ENCODE data around the gene SLC13A3. TPM values are rescaled to one million over a fixed set of nuclear protein-coding genes. Genes with fewer than 3 reads are reported as not detected.

SLC13A3 gene
- total RNA-seq, 1 experiment from 2014 or later: 9.1 TPM

DNA sequence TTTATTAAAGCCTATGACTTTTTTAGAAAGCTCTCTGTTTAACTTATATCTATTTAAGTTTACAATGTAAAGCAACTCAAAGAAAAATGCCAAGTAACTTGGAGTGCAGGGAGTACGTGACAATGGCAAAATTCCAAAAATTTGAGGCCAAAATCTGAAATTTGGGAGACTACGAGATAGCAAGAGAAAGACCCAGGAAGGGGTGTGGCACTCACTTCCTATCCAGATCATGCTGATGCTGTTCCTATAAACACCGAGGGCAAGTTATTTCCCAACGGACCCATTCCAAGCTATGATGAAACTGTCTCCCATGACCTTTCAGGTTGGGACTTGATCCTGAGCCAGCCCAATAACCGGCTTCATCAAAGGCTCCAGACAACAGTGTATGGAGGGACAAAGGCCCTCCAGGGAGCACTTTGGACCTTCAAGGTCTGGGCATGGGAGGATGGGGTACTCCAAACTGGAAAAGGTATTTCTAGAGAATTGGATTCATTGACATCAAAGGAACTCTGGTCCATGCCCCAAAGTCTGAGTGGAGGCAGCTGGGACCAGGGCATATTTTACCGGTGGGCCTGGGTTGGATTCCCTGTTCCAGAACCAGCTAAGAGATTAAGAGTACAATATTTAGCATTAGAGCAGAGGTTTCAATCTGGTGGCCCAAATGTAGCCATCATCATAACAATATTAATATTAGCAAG, 15.7 kb upstream of the SLC13A3 start:
- POLR2A ChIA-PET (ENCODE audit: unreplicated experiment): no interaction called here
- CTCF ChIA-PET: interaction anchor here (0.7 kb wide), 1 partner anchor 20 kb away, joined by 3 read pairs; no protein-coding TSS in a partner anchor
- Histone ChIP-seq H2AFZ (no peak overlapping the region), H3K36me3 (ENCODE audit: low read depth) (no peaks in the 10 kb centered on the region), H3K79me2 (ENCODE audit: low read depth) (no peaks in the 10 kb centered on the region), H4K20me1 (ENCODE audit: insufficient read depth) (no peaks in the 10 kb centered on the region), H3K27me3 (ENCODE audit: insufficient read depth, low read depth) (no peaks in the 10 kb centered on the region), H3K4me3 (no peak overlapping the region), H3K27ac (no peak overlapping the region), H3K4me1 (replicated peaks; ENCODE audit: insufficient read depth) (no peaks in the 10 kb centered on the region), H3K4me2 (no peak overlapping the region), H3K9me2 (ENCODE audit: insufficient read depth) (no peaks in the 10 kb centered on the region), H3F3A (ENCODE audit: insufficient read depth, low read depth) (no peaks in the 10 kb centered on the region), H3K9me3 (ENCODE audit: insufficient read depth, low read depth) (no peaks in the 10 kb centered on the region)
- DNase-seq: no peak
- no TSS peak for BruUV-seq (replicated peaks)
- TF ChIP-seq, protein P1, sequence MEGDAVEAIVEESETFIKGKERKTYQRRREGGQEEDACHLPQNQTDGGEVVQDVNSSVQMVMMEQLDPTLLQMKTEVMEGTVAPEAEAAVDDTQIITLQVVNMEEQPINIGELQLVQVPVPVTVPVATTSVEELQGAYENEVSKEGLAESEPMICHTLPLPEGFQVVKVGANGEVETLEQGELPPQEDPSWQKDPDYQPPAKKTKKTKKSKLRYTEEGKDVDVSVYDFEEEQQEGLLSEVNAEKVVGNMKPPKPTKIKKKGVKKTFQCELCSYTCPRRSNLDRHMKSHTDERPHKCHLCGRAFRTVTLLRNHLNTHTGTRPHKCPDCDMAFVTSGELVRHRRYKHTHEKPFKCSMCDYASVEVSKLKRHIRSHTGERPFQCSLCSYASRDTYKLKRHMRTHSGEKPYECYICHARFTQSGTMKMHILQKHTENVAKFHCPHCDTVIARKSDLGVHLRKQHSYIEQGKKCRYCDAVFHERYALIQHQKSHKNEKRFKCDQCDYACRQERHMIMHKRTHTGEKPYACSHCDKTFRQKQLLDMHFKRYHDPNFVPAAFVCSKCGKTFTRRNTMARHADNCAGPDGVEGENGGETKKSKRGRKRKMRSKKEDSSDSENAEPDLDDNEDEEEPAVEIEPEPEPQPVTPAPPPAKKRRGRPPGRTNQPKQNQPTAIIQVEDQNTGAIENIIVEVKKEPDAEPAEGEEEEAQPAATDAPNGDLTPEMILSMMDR (conservative IDR thresholded peaks at IDR 0.05): no peak
- TF ChIP-seq EZH2 (IDR thresholded peaks at IDR 0.05; ENCODE audit: low read depth): no peak
- intact Hi-C loops (cut with micrococcal nuclease; ENCODE audit: unreplicated experiment): no loop called here

DNA sequence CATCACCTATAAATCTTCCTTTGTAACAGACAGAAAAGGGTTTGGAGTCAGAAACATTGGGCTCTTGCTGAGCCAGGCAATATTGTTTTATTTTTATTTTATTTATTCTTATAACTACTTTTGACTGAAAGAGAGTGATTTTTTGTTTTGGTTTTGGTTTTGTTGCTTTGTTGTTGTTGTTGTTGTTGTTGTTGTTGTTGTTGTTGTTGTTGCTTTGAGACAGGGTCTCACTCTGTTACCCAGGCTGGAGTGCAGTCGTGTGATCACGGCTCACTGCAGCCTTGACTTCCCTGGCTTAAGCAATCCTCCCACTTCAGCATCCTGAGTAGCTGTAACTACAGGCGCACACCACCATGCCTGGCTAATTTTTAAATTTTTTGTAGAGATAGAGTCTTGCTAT, 15.0 kb upstream of the SLC13A3 start:
- Histone ChIP-seq H3K79me2 (ENCODE audit: low read depth) (no peaks in the 10 kb centered on the region), H3K9me2 (ENCODE audit: insufficient read depth) (no peaks in the 10 kb centered on the region), H3K4me3 (no peak overlapping the region), H3K27ac (no peak overlapping the region), H3F3A (ENCODE audit: insufficient read depth, low read depth) (no peaks in the 10 kb centered on the region), H3K4me1 (replicated peaks; ENCODE audit: insufficient read depth) (no peaks in the 10 kb centered on the region), H3K9me3 (ENCODE audit: insufficient read depth, low read depth) (no peaks in the 10 kb centered on the region), H3K36me3 (ENCODE audit: low read depth) (no peaks in the 10 kb centered on the region), H2AFZ (no peak overlapping the region), H3K4me2 (no peak overlapping the region), H4K20me1 (ENCODE audit: insufficient read depth) (no peaks in the 10 kb centered on the region), H3K27me3 (ENCODE audit: insufficient read depth, low read depth) (no peaks in the 10 kb centered on the region)
- CTCF ChIA-PET: interaction anchor here (0.7 kb wide), 1 partner anchor 19 kb away, joined by 3 read pairs; no protein-coding TSS in a partner anchor
- TF ChIP-seq EZH2 (IDR thresholded peaks at IDR 0.05; ENCODE audit: low read depth): no peak
- TF ChIP-seq, protein P1 (conservative IDR thresholded peaks at IDR 0.05): no peak
- intact Hi-C loops (cut with micrococcal nuclease; ENCODE audit: unreplicated experiment): no loop called here
- BruUV-seq (replicated peaks): no TSS peak
- POLR2A ChIA-PET (ENCODE audit: unreplicated experiment): no interaction called here
- DNase-seq: no peak

DNA sequence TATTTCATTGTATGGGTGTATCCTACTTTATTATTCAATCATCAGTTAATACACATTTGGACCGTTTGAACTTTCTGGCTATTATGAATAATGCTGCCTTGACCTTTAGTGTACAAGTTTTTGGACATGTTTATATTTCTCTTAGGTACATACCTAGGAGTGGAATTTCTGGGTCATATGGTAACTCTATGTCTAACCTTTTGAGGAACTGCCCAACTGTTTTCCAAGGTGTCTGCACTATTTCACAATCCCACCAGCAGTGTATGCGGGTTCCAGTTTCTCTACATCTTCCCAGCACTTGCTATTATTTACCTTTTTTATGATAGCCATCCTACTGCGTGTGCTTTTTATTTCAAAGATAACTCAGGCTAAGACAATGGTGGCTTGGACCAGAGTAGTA, 14.3 kb upstream of the SLC13A3 start:
- no peak overlapping the region for H2AFZ ChIP-seq
- ChIA-PET POLR2A (ENCODE audit: unreplicated experiment) (no interaction called here), CTCF (no interaction called here)
- BruUV-seq (replicated peaks): no TSS peak
- H3F3A ChIP-seq (ENCODE audit: insufficient read depth, low read depth): no peaks in the 10 kb centered on the region
- no peak overlapping the region for H3K27ac ChIP-seq
- no peak for DNase-seq
- H3K4me2 ChIP-seq: no peak overlapping the region
- no peaks in the 10 kb centered on the region for H3K36me3 ChIP-seq (ENCODE audit: low read depth)
- H3K4me1 ChIP-seq (replicated peaks; ENCODE audit: insufficient read depth): no peaks in the 10 kb centered on the region
- TF ChIP-seq, protein P1 (conservative IDR thresholded peaks at IDR 0.05): no peak
- TF ChIP-seq EZH2 (IDR thresholded peaks at IDR 0.05; ENCODE audit: low read depth): no peak
- H3K79me2 ChIP-seq (ENCODE audit: low read depth): no peaks in the 10 kb centered on the region
- H3K4me3 ChIP-seq: no peak overlapping the region
- no peaks in the 10 kb centered on the region for H4K20me1 ChIP-seq (ENCODE audit: insufficient read depth)
- no peaks in the 10 kb centered on the region for H3K27me3 ChIP-seq (ENCODE audit: insufficient read depth, low read depth)
- no peaks in the 10 kb centered on the region for H3K9me2 ChIP-seq (ENCODE audit: insufficient read depth)
- intact Hi-C loops (cut with micrococcal nuclease; ENCODE audit: unreplicated experiment): no loop called here
- no peaks in the 10 kb centered on the region for H3K9me3 ChIP-seq (ENCODE audit: insufficient read depth, low read depth)

Data from PC-9 (cell line).